PC-3 (cell line): Measurements from ENCODE around the gene KYAT1. TPM values are rescaled to one million over a fixed set of nuclear protein-coding genes. Genes with fewer than 3 reads are reported as not detected.
"Not testable (repeated sequence)": the region's sequence is repeated elsewhere in the genome, so short reads cannot be mapped to it uniquely, and the experiment has no call there.

Source experiments
- ATAC-seq: fragments of 200-7000 bp; cut with Tn5 transposase; 2 replicates; pipeline ENCODE4 v1.9.1; 2020; ENCODE audit warnings: mild to moderate bottlenecking, moderate library complexity
- BruUV-seq: library from RNA; stranded (reverse); fragments of 400-500 nt; replicated peaks from 2 replicates; lab custom pipeline; 2021; lab: Mats Ljungman, UMichigan
- CTCF ChIA-PET: fragments of 300-600 bp; sonication (Branson Sonifier 250); formaldehyde crosslinking; loops from one replicate; lab custom pipeline; 2022; ENCODE audit warnings: antibody characterized with exemption; lab: Charles Lee
- POLR2A ChIA-PET: fragments of 300-600 bp; sonication (Branson Sonifier 250); formaldehyde crosslinking; loops from one replicate; lab custom pipeline; 2022; ENCODE audit warnings: antibody characterized with exemption; ENCODE audit not compliant: unreplicated experiment; lab: Charles Lee
- DNase-seq: peaks from one replicate; pipeline ENCODE4 v3.0.0-alpha.2; 2015
- H2AFZ ChIP-seq: fragments of 300-600 bp; sonication (generic); 2 replicates; pipeline ENCODE4 v1.6.0; 2016; ENCODE audit warnings: antibody characterized with exemption, low read length
- H3F3A ChIP-seq: fragments of 300-600 bp; sonication (generic); one replicate; pipeline ENCODE4 v1.6.0; 2017; ENCODE audit warnings: antibody characterized with exemption, low read length, control low read depth, mild to moderate bottlenecking; ENCODE audit not compliant: unreplicated experiment
- H3K27ac ChIP-seq: fragments of 300-600 bp; sonication (generic); 2 replicates; pipeline ENCODE4 v1.5.1; 2016; ENCODE audit warnings: mild to moderate bottlenecking, low read length
- H3K27me3 ChIP-seq: fragments of 300-600 bp; sonication (generic); 2 replicates; pipeline ENCODE4 v1.6.1; 2016; ENCODE audit warnings: low read length, mixed read lengths
- H3K36me3 ChIP-seq: fragments of 300-600 bp; sonication (generic); 2 replicates; pipeline ENCODE4 v1.6.1; 2016; ENCODE audit warnings: low read depth, mixed run types, low read length, mixed read lengths
- H3K4me1 ChIP-seq: fragments of 300-600 bp; sonication (generic); 2 replicates; pipeline ENCODE4 v1.5.1; 2016; ENCODE audit warnings: low read length; ENCODE audit not compliant: insufficient read depth
- H3K4me2 ChIP-seq: fragments of 300-600 bp; sonication (generic); 2 replicates; pipeline ENCODE4 v1.6.0; 2016; ENCODE audit warnings: low read length
- H3K4me3 ChIP-seq: fragments of 300-600 bp; sonication (generic); 2 replicates; pipeline ENCODE4 v1.5.1; 2016; ENCODE audit warnings: mild to moderate bottlenecking, low read length, mixed read lengths
- H3K79me2 ChIP-seq: fragments of 300-600 bp; sonication (generic); 2 replicates; pipeline ENCODE4 v1.6.1; 2017; ENCODE audit warnings: low read length, mixed read lengths
- H3K9ac ChIP-seq: fragments of 300-600 bp; sonication (generic); 2 replicates; pipeline ENCODE4 v1.6.0; 2016; ENCODE audit warnings: mild to moderate bottlenecking, low read length
- H3K9me2 ChIP-seq: fragments of 300-600 bp; sonication (generic); replicated peaks from 2 replicates; pipeline ENCODE4 v1.6.1; 2016; ENCODE audit warnings: mixed run types, low read length, mixed read lengths
- H3K9me3 ChIP-seq: fragments of 300-600 bp; sonication (generic); 2 replicates; pipeline ENCODE4 v1.6.1; 2016; ENCODE audit warnings: low read length, mixed read lengths
- H4K20me1 ChIP-seq: fragments of 300-600 bp; sonication (generic); 2 replicates; pipeline ENCODE4 v1.6.1; 2016; ENCODE audit warnings: low read length, mixed read lengths
- intact Hi-C: fragments of 100-400 bp; cut with micrococcal nuclease; formaldehyde crosslinking; loops from 2 replicates; pipeline ENCODE4 v1.9.0; 2023
- total RNA-seq: library from RNA; depleted of rRNA; stranded (reverse); fragments of >200 nt; gene quantifications from 2 replicates; pipeline ENCODE4 v1.2.3, GENCODE V29; 2014
- TF ChIP-seq, protein P1 (sequence below): fragments of 300-600 bp; sonication (generic); conservative IDR thresholded peaks from 2 replicates; pipeline ENCODE4 v1.5.1; 2017; ENCODE audit warnings: antibody characterized with exemption, low read depth, mild to moderate bottlenecking, low read length

Gene KYAT1
- total RNA-seq, 1 experiment from 2014 or later = 7.4 TPM

DNA sequence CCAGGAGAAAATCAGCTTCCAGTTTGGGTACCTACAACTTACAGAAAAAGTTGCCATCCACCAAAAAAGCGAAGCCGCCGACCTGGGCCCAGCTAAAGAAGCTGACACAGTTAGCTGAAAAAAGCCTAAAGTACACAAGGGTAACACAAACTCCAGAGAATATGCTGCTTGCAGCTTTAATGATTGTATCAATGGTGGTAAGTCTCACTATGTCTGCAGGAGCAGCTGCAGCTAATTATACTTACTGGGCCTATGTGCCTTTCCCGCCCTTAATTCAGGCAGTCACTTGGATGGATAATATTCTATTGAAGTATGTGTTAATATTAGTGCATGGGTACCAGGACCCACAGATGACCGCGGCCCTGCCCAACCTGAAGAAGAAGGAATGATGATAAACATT, 27.3 kb downstream of the KYAT1 start:
- H3K4me2 ChIP-seq, H3F3A ChIP-seq, POLR2A ChIA-PET, intact Hi-C loops, H3K36me3 ChIP-seq, H4K20me1 ChIP-seq, H3K27ac ChIP-seq, H3K9ac ChIP-seq, H3K27me3 ChIP-seq, H3K79me2 ChIP-seq, H3K9me3 ChIP-seq, H2AFZ ChIP-seq, ATAC-seq, H3K9me2 ChIP-seq, DNase-seq, H3K4me3 ChIP-seq, H3K4me1 ChIP-seq, BruUV-seq: not testable (repeated sequence)
- CTCF ChIA-PET = interaction anchor here (0.6 kb wide), 1 partner anchor 90 kb away, joined by 3 read pairs; no protein-coding TSS in a partner anchor

DNA sequence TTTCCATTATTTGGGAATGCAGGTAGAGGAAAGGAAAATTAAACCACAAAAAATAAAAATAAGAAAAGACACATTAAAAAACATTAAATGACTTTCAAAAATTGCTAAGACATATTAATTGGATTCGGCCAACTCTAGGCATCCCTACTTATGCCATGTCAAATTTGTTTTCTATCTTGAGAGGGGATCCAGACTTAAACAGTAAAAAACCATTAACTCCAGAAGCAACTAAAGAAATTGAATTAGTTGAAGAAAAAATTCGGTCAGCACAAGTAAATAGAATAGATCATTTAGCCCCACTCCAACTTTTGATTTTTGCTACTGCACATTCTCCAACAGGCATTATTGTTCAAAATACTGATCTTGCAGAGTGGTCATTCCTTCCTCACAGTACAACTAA, 29.1 kb downstream of the KYAT1 start:
- intact Hi-C loops = loop anchor here (1.0 to 2.0 kb wide), 2 partner anchors 40 to 76 kb away; no protein-coding TSS in a partner anchor
- BruUV-seq, H3F3A ChIP-seq, H3K79me2 ChIP-seq, H3K9me2 ChIP-seq, H3K9ac ChIP-seq, H2AFZ ChIP-seq, H3K4me2 ChIP-seq, H3K36me3 ChIP-seq, H3K27me3 ChIP-seq, DNase-seq, H3K9me3 ChIP-seq, ATAC-seq, H3K4me3 ChIP-seq, H3K4me1 ChIP-seq, POLR2A ChIA-PET, H3K27ac ChIP-seq, H4K20me1 ChIP-seq: not testable (repeated sequence)
- CTCF ChIA-PET = interaction anchor here (0.6 kb wide), 2 partner anchors 28 to 436 kb away, joined by 3 to 4 read pairs; no protein-coding TSS in a partner anchor

DNA sequence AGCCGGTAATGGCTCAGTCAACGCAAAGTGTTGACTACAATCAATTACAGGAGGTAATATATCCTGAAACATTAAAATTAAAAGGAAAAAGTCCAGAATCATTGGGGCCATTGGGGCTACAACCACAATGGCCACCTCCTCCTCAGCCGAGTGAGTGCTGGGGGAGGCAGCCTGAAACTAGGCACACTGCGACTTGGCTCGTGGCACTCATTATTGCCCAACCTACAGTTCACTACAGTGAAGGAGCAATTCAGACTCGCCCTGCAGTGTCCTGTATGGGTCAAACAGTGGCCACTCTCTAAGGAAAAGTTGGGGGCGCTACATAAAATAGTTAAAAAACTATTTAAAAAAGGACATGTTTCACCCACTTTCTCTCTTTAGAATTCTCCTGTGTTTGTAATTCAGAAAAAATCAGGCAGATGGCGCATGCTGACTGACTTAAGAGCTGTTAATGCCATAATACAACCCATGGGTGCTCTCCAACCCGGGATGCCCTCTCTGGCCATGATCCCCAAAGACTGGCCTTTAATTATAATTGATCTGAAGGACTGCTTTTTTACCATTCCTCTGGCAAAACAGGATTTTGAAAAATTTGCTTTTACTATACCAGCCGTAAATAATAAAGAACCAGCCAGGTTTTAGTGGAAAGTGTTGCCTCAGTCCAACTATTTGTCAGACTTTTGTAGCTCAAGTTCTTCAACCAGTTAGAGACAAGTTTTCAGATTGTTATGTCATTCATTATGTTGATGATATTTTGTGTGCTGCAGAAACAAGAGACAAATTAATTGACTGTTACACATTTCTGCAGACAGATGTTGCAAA, 29.8 kb downstream of the KYAT1 start:
- H3F3A ChIP-seq, H3K27ac ChIP-seq, H3K9me3 ChIP-seq, H3K9ac ChIP-seq, H3K9me2 ChIP-seq, H3K79me2 ChIP-seq, H3K4me2 ChIP-seq, H3K36me3 ChIP-seq, H4K20me1 ChIP-seq, BruUV-seq, H3K4me3 ChIP-seq, H3K4me1 ChIP-seq, H3K27me3 ChIP-seq, H2AFZ ChIP-seq: not testable (repeated sequence)
- DNase-seq = peak; percentile 65
- intact Hi-C loops = loop anchor here (1.0 to 2.0 kb wide), 2 partner anchors 41 to 76 kb away; no protein-coding TSS in a partner anchor
- TF ChIP-seq, protein P1, sequence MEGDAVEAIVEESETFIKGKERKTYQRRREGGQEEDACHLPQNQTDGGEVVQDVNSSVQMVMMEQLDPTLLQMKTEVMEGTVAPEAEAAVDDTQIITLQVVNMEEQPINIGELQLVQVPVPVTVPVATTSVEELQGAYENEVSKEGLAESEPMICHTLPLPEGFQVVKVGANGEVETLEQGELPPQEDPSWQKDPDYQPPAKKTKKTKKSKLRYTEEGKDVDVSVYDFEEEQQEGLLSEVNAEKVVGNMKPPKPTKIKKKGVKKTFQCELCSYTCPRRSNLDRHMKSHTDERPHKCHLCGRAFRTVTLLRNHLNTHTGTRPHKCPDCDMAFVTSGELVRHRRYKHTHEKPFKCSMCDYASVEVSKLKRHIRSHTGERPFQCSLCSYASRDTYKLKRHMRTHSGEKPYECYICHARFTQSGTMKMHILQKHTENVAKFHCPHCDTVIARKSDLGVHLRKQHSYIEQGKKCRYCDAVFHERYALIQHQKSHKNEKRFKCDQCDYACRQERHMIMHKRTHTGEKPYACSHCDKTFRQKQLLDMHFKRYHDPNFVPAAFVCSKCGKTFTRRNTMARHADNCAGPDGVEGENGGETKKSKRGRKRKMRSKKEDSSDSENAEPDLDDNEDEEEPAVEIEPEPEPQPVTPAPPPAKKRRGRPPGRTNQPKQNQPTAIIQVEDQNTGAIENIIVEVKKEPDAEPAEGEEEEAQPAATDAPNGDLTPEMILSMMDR = peak; percentile 58
- CTCF ChIA-PET = interaction anchor here (0.6 kb wide), 2 partner anchors 28 to 436 kb away, joined by 3 to 4 read pairs; no protein-coding TSS in a partner anchor
- POLR2A ChIA-PET = interaction anchor here (0.6 kb wide), 1 partner anchor 778 kb away, joined by 3 read pairs; no protein-coding TSS in a partner anchor
- peak; percentile 64 for ATAC-seq

DNA sequence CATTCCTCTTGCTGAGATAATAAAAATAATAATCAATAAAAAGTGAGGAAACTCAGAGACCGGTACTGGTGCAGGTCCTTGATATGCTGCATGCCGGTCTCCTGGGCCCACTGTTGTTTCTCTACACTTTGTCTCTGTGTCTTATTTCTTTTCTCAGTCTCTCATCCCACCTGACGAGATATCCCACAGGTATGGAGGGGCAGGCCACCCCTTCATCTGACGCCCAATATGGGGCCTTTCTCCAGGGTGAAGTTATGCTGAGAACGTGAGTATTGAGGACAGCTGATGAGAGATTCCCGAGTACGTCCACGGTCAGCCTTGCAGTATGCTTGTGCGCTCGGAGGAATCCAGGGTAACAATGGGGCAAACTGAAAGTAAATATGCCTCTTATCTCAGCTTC, 30.7 kb downstream of the KYAT1 start:
- POLR2A ChIA-PET, H3K4me1 ChIP-seq, DNase-seq, H2AFZ ChIP-seq, H3K9ac ChIP-seq, H3K36me3 ChIP-seq, H3K4me3 ChIP-seq, H3K4me2 ChIP-seq, intact Hi-C loops, BruUV-seq, H3F3A ChIP-seq, H3K27me3 ChIP-seq, CTCF ChIA-PET, H4K20me1 ChIP-seq, ATAC-seq, H3K27ac ChIP-seq, H3K9me3 ChIP-seq, H3K9me2 ChIP-seq, H3K79me2 ChIP-seq: not testable (repeated sequence)
